AG04450 (cell line): ENCODE data around the gene TMEM225B. TPM values are rescaled to one million over a fixed set of nuclear protein-coding genes. Genes with fewer than 3 reads are reported as not detected.

Source experiments
- CTCF ChIA-PET: fragments of 300-600, 350-600 bp; formaldehyde crosslinking; extraction: SDS; loops from one replicate; lab custom pipeline; 2022; ENCODE audit warnings: antibody characterized with exemption, inconsistent platforms; lab: Charles Lee
- POLR2A ChIA-PET: fragments of 350-600 bp; formaldehyde crosslinking; extraction: SDS; loops from one replicate; lab custom pipeline; 2021; ENCODE audit warnings: antibody characterized with exemption, inconsistent platforms; lab: Yijun Ruan, JAX
- DNase-seq: peaks from one replicate; pipeline ENCODE4 v3.0.0-alpha.2; 2011; ENCODE audit warnings: low read depth, low spot score
- H3K27ac ChIP-seq: one replicate; pipeline ENCODE4 v1.5.1; 2012; ENCODE audit warnings: low read depth, low read length, control low read depth
- H3K27me3 ChIP-seq: one replicate; pipeline ENCODE4 v1.6.0; 2012; ENCODE audit warnings: low read length; ENCODE audit not compliant: control insufficient read depth, insufficient read depth
- H3K4me3 ChIP-seq: 2 replicates; pipeline ENCODE4 v1.5.1; 2011; ENCODE audit warnings: mild to moderate bottlenecking, low read depth, low read length, control low read depth
- H3K9me3 ChIP-seq: 2 replicates; pipeline ENCODE4 v1.5.1; 2012; ENCODE audit warnings: low read length; ENCODE audit not compliant: control insufficient read depth, insufficient read depth
- CTCF ChIP-seq: IDR thresholded peaks from 2 replicates; pipeline ENCODE4 v1.5.1; 2011; ENCODE audit warnings: low read depth, low read length, control low read depth, inconsistent platforms
- polyA plus RNA-seq: library from polyadenylated mRNA; depleted of rRNA; stranded (reverse); fragments of >200 nt; gene quantifications from 2 replicates; pipeline ENCODE4 v1.2.3, GENCODE V29; 2011

Gene TMEM225B
- polyA plus RNA-seq, 1 experiment = 0.72 TPM

- CTCF ChIA-PET = no interaction called here
Measured at GRCh38 chr7:99621271-99621670, 23.2 kb downstream of the TMEM225B start.

GRCh38 chr7:99622596-99622995 lies 24.5 kb downstream of the TMEM225B start:
- TF ChIP-seq CTCF = no peak
- Histone ChIP-seq H3K27me3 (no peaks in the 10 kb centered on the region), H3K9me3 (no peaks in the 10 kb centered on the region), H3K27ac (no peak overlapping the region), H3K4me3 (no peak overlapping the region)
- ChIA-PET CTCF (no interaction called here), POLR2A (no interaction called here)
- no peak for DNase-seq

More at GRCh38 chr7:99621271-99621670, 23.2 kb downstream of the TMEM225B start:
- no peak for TF ChIP-seq CTCF
- Histone ChIP-seq H3K27me3 (no peaks in the 10 kb centered on the region), H3K27ac (no peak overlapping the region), H3K9me3 (no peaks in the 10 kb centered on the region), H3K4me3 (no peak overlapping the region)
- no peak for DNase-seq
- POLR2A ChIA-PET = no interaction called here

- ChIA-PET CTCF (no interaction called here), POLR2A (no interaction called here)
- no peak for TF ChIP-seq CTCF
- Histone ChIP-seq H3K27ac (no peak overlapping the region), H3K9me3 (no peaks in the 10 kb centered on the region), H3K27me3 (no peaks in the 10 kb centered on the region), H3K4me3 (no peak overlapping the region)
- no peak for DNase-seq
Measured at GRCh38 chr7:99623091-99623693, 25.1 kb downstream of the TMEM225B start.

GRCh38 chr7:99623702-99624447 lies 25.8 kb downstream of the TMEM225B start:
- POLR2A ChIA-PET = no interaction called here
- H3K9me3 ChIP-seq = no peaks in the 10 kb centered on the region
- no peak for TF ChIP-seq CTCF
- no peak for DNase-seq
- CTCF ChIA-PET = no interaction called here
- no peak overlapping the region for H3K4me3 ChIP-seq
- H3K27me3 ChIP-seq = no peaks in the 10 kb centered on the region
- H3K27ac ChIP-seq = no peak overlapping the region

GRCh38 chr7:99624484-99624883 lies 26.4 kb downstream of the TMEM225B start:
- POLR2A ChIA-PET = no interaction called here
- TF ChIP-seq CTCF = no peak
- CTCF ChIA-PET = no interaction called here
- DNase-seq = no peak
- H3K27me3 ChIP-seq = no peaks in the 10 kb centered on the region
- no peak overlapping the region for H3K27ac ChIP-seq
- no peaks in the 10 kb centered on the region for H3K9me3 ChIP-seq
- H3K4me3 ChIP-seq = no peak overlapping the region
